HG03095 (cell line): ENCODE results near the gene ITGA6.

Experiments
- ATAC-seq: cut with Tn5 transposase; IDR thresholded peaks from one replicate; pipeline ENCODE4 v1.9.1; 2021; ENCODE audit warnings: moderate library complexity; ENCODE audit not compliant: unreplicated experiment

ITGA6 gene

GRCh38 chr2:172427256-172427989 lies at the start of gene ITGA6:
Gene ITGA6, plus strand, starts transcription at chr2:172427586.
- ATAC-seq, result no peak

- ATAC-seq, result no peak
Measured at GRCh38 chr2:172380436-172381274, 46.7 kb upstream of the ITGA6 start.

- ATAC-seq, result no peak
Measured at GRCh38 chr2:172381275-172382027, 45.9 kb upstream of the ITGA6 start.

- no peak for ATAC-seq
Measured at GRCh38 chr2:172387361-172387760, 40.0 kb upstream of the ITGA6 start.

- no peak for ATAC-seq
Measured at GRCh38 chr2:172389685-172390339, 37.6 kb upstream of the ITGA6 start.

GRCh38 chr2:172394002-172394401 lies 33.4 kb upstream of the ITGA6 start:
- ATAC-seq, result no peak

GRCh38 chr2:172395503-172395902 lies 31.9 kb upstream of the ITGA6 start:
- no peak for ATAC-seq

- no peak for ATAC-seq
Measured at GRCh38 chr2:172397148-172397834, 30.1 kb upstream of the ITGA6 start.

GRCh38 chr2:172398440-172398839 lies 28.9 kb upstream of the ITGA6 start:
- ATAC-seq, result no peak

GRCh38 chr2:172399765-172400164 lies 27.6 kb upstream of the ITGA6 start:
- ATAC-seq, result no peak

GRCh38 chr2:172402198-172402597 lies 25.2 kb upstream of the ITGA6 start:
- no peak for ATAC-seq

- ATAC-seq, result no peak
Measured at GRCh38 chr2:172403402-172403801, 24.0 kb upstream of the ITGA6 start.

GRCh38 chr2:172403881-172404468 lies 23.4 kb upstream of the ITGA6 start:
- ATAC-seq, result no peak

- no peak for ATAC-seq
Measured at GRCh38 chr2:172404824-172405223, 22.6 kb upstream of the ITGA6 start.

- no peak for ATAC-seq
Measured at GRCh38 chr2:172405673-172406072, 21.7 kb upstream of the ITGA6 start.

- ATAC-seq, result no peak
Measured at GRCh38 chr2:172408143-172408766, 19.1 kb upstream of the ITGA6 start.

GRCh38 chr2:172409042-172409441 lies 18.3 kb upstream of the ITGA6 start:
- no peak for ATAC-seq

- no peak for ATAC-seq
Measured at GRCh38 chr2:172412984-172413492, 14.3 kb upstream of the ITGA6 start.

GRCh38 chr2:172415157-172415864 lies 12.1 kb upstream of the ITGA6 start:
- no peak for ATAC-seq
